Keratinocyte (primary cell): ENCODE measurements around the gene ITGA6. TPM values are rescaled to one million over a fixed set of nuclear protein-coding genes. Genes with fewer than 3 reads are reported as not detected.

ENCODE experiments used
- DNase-seq: peaks from one replicate; pipeline ENCODE4 v3.0.0-alpha.2; 2011; ENCODE audit warnings: low read depth, missing footprints, low spot score
- FAIRE-seq: peaks from 2 replicates; lab custom pipeline; 2011; peaks lifted over from hg19 to GRCh38; lab: Jason Lieb, UNC
- H2AFZ ChIP-seq: 2 replicates; pipeline ENCODE4 v1.6.0; 2012; ENCODE audit warnings: low read length, control low read depth, inconsistent platforms; ENCODE audit not compliant: control insufficient read depth
- H3K27ac ChIP-seq: 2 replicates; pipeline ENCODE4 v1.5.1; 2011; ENCODE audit warnings: low read length; ENCODE audit not compliant: control insufficient read depth, insufficient read depth
- H3K27me3 ChIP-seq: 3 replicates; pipeline ENCODE4 v1.6.0; 2011; ENCODE audit warnings: low read length; ENCODE audit not compliant: control insufficient read depth, insufficient read depth; ENCODE audit errors: extremely low read depth
- H3K36me3 ChIP-seq, 2 experiments: 2 replicates in 1 of 2; 3 replicates in 1 of 2; pipeline ENCODE4 v1.5.1; 2011; ENCODE audit warnings: low read length in 2 of 2, mild to moderate bottlenecking in 1 of 2; ENCODE audit not compliant: control insufficient read depth in 2 of 2, insufficient read depth in 2 of 2; ENCODE audit errors: extremely low read depth in 1 of 2
- H3K4me1 ChIP-seq: 3 replicates; pipeline ENCODE4 v1.5.1; 2011; ENCODE audit warnings: low read length; ENCODE audit not compliant: control insufficient read depth, insufficient read depth; ENCODE audit errors: extremely low read depth
- H3K4me2 ChIP-seq: 3 replicates; pipeline ENCODE4 v1.6.0; 2011; ENCODE audit warnings: low read depth, low read length; ENCODE audit not compliant: control insufficient read depth, insufficient read depth; ENCODE audit errors: extremely low read depth
- H3K4me3 ChIP-seq, 3 experiments: fragments of 200-600 bp in 1 of 3; sonication (generic) in 1 of 3; 2 replicates in 2 of 3; 3 replicates in 1 of 3; pipeline ENCODE4 v1.5.1; 2011 to 2016; ENCODE audit warnings: low read length in 3 of 3, mild to moderate bottlenecking in 3 of 3, control low read depth in 2 of 3, inconsistent platforms in 1 of 3, low read depth in 1 of 3, mixed read lengths in 1 of 3, mixed run types in 1 of 3, moderate library complexity in 1 of 3; ENCODE audit not compliant: control insufficient read depth in 2 of 3, insufficient read depth in 2 of 3; ENCODE audit errors: extremely low read depth in 1 of 3
- H3K79me2 ChIP-seq: 2 replicates; pipeline ENCODE4 v1.6.0; 2012; ENCODE audit warnings: low read length; ENCODE audit not compliant: control insufficient read depth, insufficient read depth
- H3K9ac ChIP-seq: 3 replicates; pipeline ENCODE4 v1.6.0; 2011; ENCODE audit warnings: low read length; ENCODE audit not compliant: control insufficient read depth, insufficient read depth; ENCODE audit errors: extremely low read depth
- H3K9me1 ChIP-seq: 3 replicates; pipeline ENCODE4 v1.6.0; 2011; ENCODE audit warnings: low read length; ENCODE audit not compliant: control insufficient read depth, insufficient read depth; ENCODE audit errors: extremely low read depth
- H3K9me3 ChIP-seq: 2 replicates; pipeline ENCODE4 v1.5.1; 2012; ENCODE audit warnings: low read depth, low read length; ENCODE audit not compliant: control insufficient read depth
- H4K20me1 ChIP-seq: 3 replicates; pipeline ENCODE4 v1.6.0; 2011; ENCODE audit warnings: low read length; ENCODE audit not compliant: control insufficient read depth, insufficient read depth; ENCODE audit errors: extremely low read depth
- EZH2 ChIP-seq: IDR thresholded peaks from one replicate; pipeline ENCODE4 v1.6.1; 2012; ENCODE audit warnings: inconsistent platforms, mild to moderate bottlenecking, low read length, moderate library complexity
- dilution Hi-C: fragments of 300-500 bp; cut with MboI; formaldehyde crosslinking; loops from one replicate; pipeline ENCODE4 v1.7.0; 2020; ENCODE audit warnings: low sequenced_read_pairs; ENCODE audit not compliant: extremely low pct_ligation_motif_present
- polyA plus RNA-seq, 5 experiments: library from polyadenylated mRNA; depleted of rRNA in 3 of 5; stranded (reverse) in 3 of 5; stranded (forward) in 1 of 5; unstranded in 1 of 5; fragments of >200 nt; gene quantifications; 1 replicate in 1 of 5; 2 replicates in 3 of 5; 3 replicates in 1 of 5; pipeline versions ENCODE4 v1.2.1 to v1.2.3, GENCODE V29; 2011 to 2012; ENCODE audit warnings: missing spikeins in 2 of 5, low read depth in 1 of 5, low replicate concordance in 1 of 5
- TF ChIP-seq, protein P1 (sequence below), 3 experiments: IDR thresholded peaks in 1 of 3; conservative IDR thresholded peaks in 1 of 3; optimal IDR thresholded peaks in 1 of 3; 2 replicates in 2 of 3; 3 replicates in 1 of 3; pipeline versions ENCODE3 to v1.5.1; 2011; ENCODE audit warnings: low read length in 3 of 3, mild to moderate bottlenecking in 3 of 3, moderate library complexity in 2 of 3, control low read depth in 1 of 3, inconsistent platforms in 1 of 3; ENCODE audit not compliant: insufficient read depth in 2 of 3; ENCODE audit errors: extremely low read depth in 1 of 3

ITGA6 gene
- polyA plus RNA-seq, 1 donor (not counting 4 experiments of a cell fraction or from before 2014, with no cell fraction given): 441 TPM

DNA sequence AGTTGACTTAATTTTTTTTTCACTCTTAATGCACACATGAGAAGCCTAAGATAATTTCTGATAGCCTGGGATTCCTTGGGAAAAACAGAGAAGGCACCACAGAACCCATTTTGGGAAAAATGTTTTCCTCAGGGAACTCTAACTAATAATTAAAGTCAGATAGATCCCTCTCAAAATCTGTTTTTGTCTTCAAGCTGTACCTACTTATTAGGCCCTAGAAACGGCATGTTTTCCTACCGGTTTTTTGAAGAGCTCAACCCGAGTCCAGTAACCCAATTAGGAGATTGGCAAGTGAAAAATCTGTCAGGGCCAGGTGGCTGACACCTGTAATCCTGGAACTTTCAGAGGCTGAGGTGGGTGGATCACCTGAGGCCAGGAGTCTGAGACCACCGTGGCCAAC lies 112.4 kb downstream of the ITGA6 start:
- H3K9me1 ChIP-seq: no peaks in the 10 kb centered on the region
- H3K79me2 ChIP-seq: no peaks in the 10 kb centered on the region
- no peak overlapping the region for H2AFZ ChIP-seq
- no peaks in the 10 kb centered on the region for H3K27me3 ChIP-seq
- H4K20me1 ChIP-seq: no peaks in the 10 kb centered on the region
- no peaks in the 10 kb centered on the region for H3K4me1 ChIP-seq
- H3K36me3 ChIP-seq: no peaks in the 10 kb centered on the region
- H3K4me3 ChIP-seq: no peak overlapping the region
- no peak overlapping the region for H3K27ac ChIP-seq
- TF ChIP-seq EZH2: no peak
- TF ChIP-seq, protein P1, sequence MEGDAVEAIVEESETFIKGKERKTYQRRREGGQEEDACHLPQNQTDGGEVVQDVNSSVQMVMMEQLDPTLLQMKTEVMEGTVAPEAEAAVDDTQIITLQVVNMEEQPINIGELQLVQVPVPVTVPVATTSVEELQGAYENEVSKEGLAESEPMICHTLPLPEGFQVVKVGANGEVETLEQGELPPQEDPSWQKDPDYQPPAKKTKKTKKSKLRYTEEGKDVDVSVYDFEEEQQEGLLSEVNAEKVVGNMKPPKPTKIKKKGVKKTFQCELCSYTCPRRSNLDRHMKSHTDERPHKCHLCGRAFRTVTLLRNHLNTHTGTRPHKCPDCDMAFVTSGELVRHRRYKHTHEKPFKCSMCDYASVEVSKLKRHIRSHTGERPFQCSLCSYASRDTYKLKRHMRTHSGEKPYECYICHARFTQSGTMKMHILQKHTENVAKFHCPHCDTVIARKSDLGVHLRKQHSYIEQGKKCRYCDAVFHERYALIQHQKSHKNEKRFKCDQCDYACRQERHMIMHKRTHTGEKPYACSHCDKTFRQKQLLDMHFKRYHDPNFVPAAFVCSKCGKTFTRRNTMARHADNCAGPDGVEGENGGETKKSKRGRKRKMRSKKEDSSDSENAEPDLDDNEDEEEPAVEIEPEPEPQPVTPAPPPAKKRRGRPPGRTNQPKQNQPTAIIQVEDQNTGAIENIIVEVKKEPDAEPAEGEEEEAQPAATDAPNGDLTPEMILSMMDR (optimal IDR thresholded peaks at IDR 0.05 in 1 of 3, IDR thresholded peaks at IDR 0.05 in 1 of 3, conservative IDR thresholded peaks at IDR 0.05 in 1 of 3; ENCODE audit: extremely low read depth in 1 of 3, insufficient read depth in 2 of 3, low read length in 3 of 3): no peak
- FAIRE-seq (no peak), DNase-seq (no peak)
- H3K4me2 ChIP-seq: no peak overlapping the region
- H3K9me3 ChIP-seq: no peaks in the 10 kb centered on the region
- dilution Hi-C loops: no loop called here
- H3K9ac ChIP-seq: no peak overlapping the region

DNA sequence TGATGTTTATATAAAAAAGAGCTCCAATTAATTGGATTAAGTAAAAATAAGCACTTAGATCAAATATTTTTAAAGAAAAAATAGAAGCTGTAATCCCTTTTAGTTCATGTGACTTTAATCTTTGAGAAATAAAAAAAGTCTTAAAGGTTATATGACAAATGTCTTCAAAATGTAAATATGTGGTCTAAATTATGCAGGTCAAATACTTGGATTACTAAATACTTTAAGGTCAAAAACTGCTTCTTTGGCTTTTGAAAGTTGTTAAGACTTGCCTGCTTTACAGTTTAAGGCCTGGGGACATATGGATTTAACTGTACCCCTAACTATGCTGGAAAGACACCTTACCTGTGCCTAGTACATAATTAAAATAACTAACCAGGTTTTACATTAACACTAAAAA lies 113.0 kb downstream of the ITGA6 start:
- Histone ChIP-seq H3K27me3 (no peaks in the 10 kb centered on the region), H2AFZ (no peak overlapping the region), H3K4me3 (no peak overlapping the region), H3K36me3 (no peaks in the 10 kb centered on the region), H4K20me1 (no peaks in the 10 kb centered on the region), H3K27ac (no peak overlapping the region), H3K79me2 (no peaks in the 10 kb centered on the region), H3K4me2 (no peak overlapping the region), H3K9me1 (no peaks in the 10 kb centered on the region), H3K9me3 (no peaks in the 10 kb centered on the region), H3K9ac (no peak overlapping the region), H3K4me1 (no peaks in the 10 kb centered on the region)
- no peak for FAIRE-seq
- dilution Hi-C loops: no loop called here
- TF ChIP-seq, protein P1 (optimal IDR thresholded peaks at IDR 0.05 in 1 of 3, IDR thresholded peaks at IDR 0.05 in 1 of 3, conservative IDR thresholded peaks at IDR 0.05 in 1 of 3; ENCODE audit: extremely low read depth in 1 of 3, insufficient read depth in 2 of 3, low read length in 3 of 3): no peak
- TF ChIP-seq EZH2: no peak
- DNase-seq: no peak
